A549 (cell line): ENCODE results near the gene USH1G. TPM values are rescaled to one million over a fixed set of nuclear protein-coding genes. Genes with fewer than 3 reads are reported as not detected.
A peak's percentile ranks its signal among the peaks of the same experiment; 100 is the strongest.

Experiments used
- ATAC-seq, 2 experiments: fragments of 200-7000 bp in 1 of 2; fragments of >200 bp in 1 of 2; cut with Nextera tagmentation in 1 of 2; cut with Tn5 transposase in 1 of 2; 3 replicates each; pipeline versions ENCODE4 v1.8.0 to v1.9.1; 2018 to 2020; ENCODE audit warnings: mild to moderate bottlenecking in 1 of 2, moderate library complexity in 1 of 2
- CTCF ChIA-PET: fragments of 300-600 bp; sonication (Branson Sonifier 250); formaldehyde crosslinking; extraction: SDS; loops from one replicate; lab custom pipeline; 2021; ENCODE audit warnings: antibody characterized with exemption, inconsistent platforms; lab: Yijun Ruan, JAX
- POLR2A ChIA-PET: fragments of 350-600 bp; formaldehyde crosslinking; extraction: SDS; loops from one replicate; lab custom pipeline; 2021; ENCODE audit warnings: antibody characterized with exemption, inconsistent platforms; lab: Yijun Ruan, JAX
- DNase-seq, 2 experiments: peaks; one replicate each; pipeline versions ENCODE4 v3.0.0 to v3.0.0-alpha.2; 2011 to 2016; ENCODE audit warnings: low read depth in 1 of 2, low spot score in 1 of 2
- FAIRE-seq: peaks from 2 replicates; lab custom pipeline; 2011; peaks lifted over from hg19 to GRCh38; lab: Jason Lieb, UNC
- H3K27ac ChIP-seq, 2 experiments: fragments of >200 bp; sonication (Bioruptor Twin); formaldehyde crosslinking; 3 replicates each; pipeline ENCODE4 v1.5.1; 2016 to 2017
- H3K4me1 ChIP-seq: fragments of >200 bp; sonication (Bioruptor Twin); formaldehyde crosslinking; 3 replicates; pipeline ENCODE4 v1.6.1; 2016
- H3K4me2 ChIP-seq: fragments of >200 bp; sonication (Bioruptor Twin); formaldehyde crosslinking; 3 replicates; pipeline ENCODE4 v1.6.1; 2016
- H3K4me3 ChIP-seq: fragments of >200 bp; sonication (Bioruptor Twin); formaldehyde crosslinking; 3 replicates; pipeline ENCODE4 v1.5.1; 2016
- H3K9me3 ChIP-seq: fragments of >200 bp; sonication (Bioruptor Twin); formaldehyde crosslinking; 3 replicates; pipeline ENCODE4 v1.6.1; 2016
- BCL3 ChIP-seq: fragments of >200 bp; sonication (Bioruptor Twin); formaldehyde crosslinking; IDR thresholded peaks from 3 replicates; pipeline ENCODE4 v1.6.1; 2016
- CHD2 ChIP-seq: fragments of 150-350 bp; IDR thresholded peaks from 2 replicates; pipeline ENCODE4 v1.6.1; 2014; ENCODE audit warnings: low read length; ENCODE audit not compliant: partially characterized antibody
- EHF ChIP-seq: fragments of 250-450 bp; sonication (Bioruptor Pico); IDR thresholded peaks from 2 replicates; pipeline ENCODE4 v1.5.0; 2020; ENCODE audit warnings: mild to moderate bottlenecking
- EHMT2 ChIP-seq: fragments of 200-600 bp; sonication (generic); IDR thresholded peaks from 2 replicates; pipeline ENCODE4 v1.6.1; 2016; ENCODE audit warnings: antibody characterized with exemption, low read depth, mild to moderate bottlenecking, moderate library complexity
- EP300 ChIP-seq, 2 experiments: fragments of >200 bp; sonication (Bioruptor Twin); formaldehyde crosslinking; IDR thresholded peaks; 2 replicates in 1 of 2; 3 replicates in 1 of 2; pipeline ENCODE4 v1.6.1; 2016 to 2017
- ESRRA ChIP-seq: fragments of 150-350 bp; IDR thresholded peaks from 2 replicates; pipeline ENCODE4 v1.6.1; 2014; ENCODE audit warnings: mild to moderate bottlenecking, low read length, borderline replicate concordance
- GATA3 ChIP-seq: IDR thresholded peaks from 2 replicates; pipeline ENCODE4 v1.6.1; 2012; ENCODE audit warnings: borderline replicate concordance
- HDAC2 ChIP-seq: fragments of 200-600 bp; sonication (generic); IDR thresholded peaks from 2 replicates; pipeline ENCODE4 v1.6.1; 2016
- HMGXB4 ChIP-seq: fragments of 250-450 bp; sonication (Bioruptor Pico); IDR thresholded peaks from 2 replicates; pipeline ENCODE4 v1.5.0; 2021; ENCODE audit warnings: mild to moderate bottlenecking, moderate library complexity, borderline replicate concordance
- HOXB13 ChIP-seq: fragments of 250-450 bp; sonication (Bioruptor Pico); IDR thresholded peaks from 2 replicates; pipeline ENCODE4 v1.5.0; 2020; ENCODE audit warnings: low read depth, mild to moderate bottlenecking, moderate library complexity
- MAX ChIP-seq: IDR thresholded peaks from 2 replicates; pipeline ENCODE4 v1.6.1; 2012
- MAZ ChIP-seq: fragments of 150-350 bp; IDR thresholded peaks from 2 replicates; pipeline ENCODE4 v1.6.1; 2014; ENCODE audit warnings: antibody characterized with exemption, low read depth, low read length, borderline replicate concordance
- PHF8 ChIP-seq: fragments of 200-600 bp; sonication (generic); IDR thresholded peaks from 2 replicates; pipeline ENCODE4 v1.6.1; 2016; ENCODE audit warnings: low read depth, mild to moderate bottlenecking, antibody characterized with exemption, moderate library complexity, borderline replicate concordance
- POLR2AphosphoS2 ChIP-seq: conservative IDR thresholded peaks from 2 replicates; pipeline ENCODE4 v1.6.1; 2012; ENCODE audit warnings: low read length, improper control_type of control experiment, inconsistent platforms
- REST ChIP-seq: fragments of 200-600 bp; sonication (generic); IDR thresholded peaks from 2 replicates; pipeline ENCODE4 v1.6.1; 2016; ENCODE audit warnings: antibody characterized with exemption, mild to moderate bottlenecking, moderate library complexity
- TFCP2L1 ChIP-seq: fragments of 250-450 bp; sonication (Bioruptor Pico); IDR thresholded peaks from 2 replicates; pipeline ENCODE4 v1.5.0; 2021; ENCODE audit warnings: mild to moderate bottlenecking
- ZFP36 ChIP-seq: fragments of 450-650 bp; IDR thresholded peaks from 2 replicates; pipeline ENCODE4 v1.6.1; 2014; ENCODE audit warnings: borderline replicate concordance; ENCODE audit not compliant: partially characterized antibody
- ZSCAN20 ChIP-seq: fragments of 250-450 bp; sonication (Bioruptor Pico); IDR thresholded peaks from 2 replicates; pipeline ENCODE4 v1.8.0; 2022; ENCODE audit warnings: mild to moderate bottlenecking, moderate library complexity
- WGBS: methylation state at CpG from one replicate; pipeline ENCODE4 v1.1.6; 2017; ENCODE audit errors: missing lambda C conversion rate; 5-methylcytosine and 5-hydroxymethylcytosine counted together
- polyA plus RNA-seq, 4 experiments: library from polyadenylated mRNA; depleted of rRNA in 3 of 4; stranded (reverse); fragments of >200 nt; fragmentation: RNase III in 1 of 4; extraction: RNeasy Plus Mini Kit Qiagen cat#74134 plus additional on column Dnase treatment in 1 of 4; gene quantifications; 2 replicates in 3 of 4; 3 replicates in 1 of 4; pipeline ENCODE4 v1.2.3, GENCODE V29; 2011 to 2017

USH1G gene
- polyA plus RNA-seq, 2 of the 4 experiments (the other 2 are of a cell fraction): 0.09 to 0.12 TPM

- POLR2A ChIA-PET: interaction anchor here (1.4 kb wide), 1 partner anchor 47 kb away, joined by 9 read pairs; the partner anchor contains the start of gene FDXR
- CTCF ChIA-PET: interaction anchor here (0.9 to 42.0 kb wide), 15 partner anchors 10 to 308 kb away, joined by 3 to 1448 read pairs (median 4); partner anchors contain the start of genes HID1 and OTOP3
- DNase-seq: no peak
- Histone ChIP-seq H3K4me1 (peaks cover 19% of the 10 kb centered on the region; the same call in 2 of the 3 replicates), H3K9me3 (no peaks in the 10 kb centered on the region), H3K4me2 (no peak overlapping the region), H3K4me3 (no peak overlapping the region), H3K27ac (no peak overlapping the region)
- WGBS: 70% methylated on average over 4 of the region's 6 CpGs
- no peak for TF ChIP-seq HMGXB4 (CRISPR knock-in tag)
- no peak for TF ChIP-seq TFCP2L1 (CRISPR knock-in tag)
- TF ChIP-seq HOXB13 (CRISPR knock-in tag): no peak
- FAIRE-seq: no peak
- peak; percentile 0 to 2; a peak in 3 of 6 replicates for ATAC-seq
Measured at GRCh38 chr17:74920642-74921025, 2.4 kb downstream of the USH1G start.

- CTCF ChIA-PET: interaction anchor here (0.8 to 42.0 kb wide), 17 partner anchors 8 to 309 kb away, joined by 3 to 1448 read pairs (median 5); partner anchors contain the start of genes HID1 and OTOP3
- ATAC-seq: no peak
- Histone ChIP-seq H3K4me2 (no peak overlapping the region), H3K27ac (no peak overlapping the region), H3K4me3 (no peak overlapping the region), H3K4me1 (peaks cover 19% of the 10 kb centered on the region; the same call in 2 of the 3 replicates), H3K9me3 (no peaks in the 10 kb centered on the region)
- POLR2A ChIA-PET: interaction anchor here (0.7 to 1.4 kb wide), 2 partner anchors 47 to 92 kb away, joined by 4 to 9 read pairs; partner anchors contain the start of genes FDXR and MRPL58
- FAIRE-seq: no peak
- no peak for DNase-seq
- TF ChIP-seq GATA3 (no peak), ZFP36 (no peak), REST (no peak), EHMT2 (no peak), HDAC2 (no peak), CHD2 (no peak), EHF (CRISPR knock-in tag) (no peak), BCL3 (no peak), ESRRA (no peak), EP300 (IDR thresholded peaks at IDR 0.05) (no peak), PHF8 (no peak), POLR2AphosphoS2 (no peak), ZSCAN20 (CRISPR knock-in tag) (no peak), MAZ (no peak), MAX (no peak)
- WGBS: 96% methylated on average over 26 of the region's 27 CpGs
Measured at GRCh38 chr17:74920306-74920620, 2.8 kb downstream of the USH1G start.
